ENCODE data around the gene HES2. TPM values are rescaled to one million over a fixed set of nuclear protein-coding genes. Genes with fewer than 3 reads are reported as not detected.

Gene HES2, protein sequence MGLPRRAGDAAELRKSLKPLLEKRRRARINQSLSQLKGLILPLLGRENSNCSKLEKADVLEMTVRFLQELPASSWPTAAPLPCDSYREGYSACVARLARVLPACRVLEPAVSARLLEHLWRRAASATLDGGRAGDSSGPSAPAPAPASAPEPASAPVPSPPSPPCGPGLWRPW
- total RNA-seq (2022; extraction: Qiagen RNA extraction; ENCODE audit: low read depth), result 2.2 to 5.3 TPM (median 4.2 TPM) in 5 replicates

DNA sequence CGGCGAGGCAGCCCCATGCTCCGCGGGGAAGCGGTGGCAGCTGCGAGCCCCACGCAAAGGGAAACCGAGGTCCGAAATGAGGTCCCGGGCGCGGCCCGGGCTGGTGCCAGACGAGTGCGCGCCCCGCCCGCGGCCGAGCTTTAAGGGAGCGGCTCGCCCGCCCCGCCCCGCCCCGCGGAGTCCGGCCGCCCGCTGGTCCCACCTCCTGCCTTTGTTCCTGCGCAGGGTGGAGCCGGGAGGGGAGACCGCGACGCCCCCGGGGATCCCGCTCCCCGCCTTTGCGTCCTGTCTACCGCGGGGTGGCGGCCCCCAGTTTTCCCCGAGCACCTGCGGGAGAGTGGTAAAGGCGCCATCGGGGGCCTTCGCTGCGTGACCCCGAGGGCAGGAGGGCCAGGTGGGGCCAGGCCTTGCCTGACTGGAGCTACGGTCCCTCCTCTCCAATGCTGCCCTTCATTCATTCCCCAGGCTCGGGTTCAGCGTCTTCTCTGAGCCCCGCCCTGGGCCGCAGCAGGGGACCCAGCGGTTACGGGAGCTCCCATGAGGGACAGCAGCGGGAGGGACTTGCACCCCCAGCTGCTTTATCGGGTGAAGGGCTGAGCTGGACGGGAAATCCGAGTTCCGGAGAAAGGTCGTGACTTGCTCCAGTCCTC lies at the start of gene HES2:
Gene HES2 (minus strand): TSS at position 116 of the 650 bp plus-strand sequence. CDS start 99 bp downstream, at position 17.

DNA sequence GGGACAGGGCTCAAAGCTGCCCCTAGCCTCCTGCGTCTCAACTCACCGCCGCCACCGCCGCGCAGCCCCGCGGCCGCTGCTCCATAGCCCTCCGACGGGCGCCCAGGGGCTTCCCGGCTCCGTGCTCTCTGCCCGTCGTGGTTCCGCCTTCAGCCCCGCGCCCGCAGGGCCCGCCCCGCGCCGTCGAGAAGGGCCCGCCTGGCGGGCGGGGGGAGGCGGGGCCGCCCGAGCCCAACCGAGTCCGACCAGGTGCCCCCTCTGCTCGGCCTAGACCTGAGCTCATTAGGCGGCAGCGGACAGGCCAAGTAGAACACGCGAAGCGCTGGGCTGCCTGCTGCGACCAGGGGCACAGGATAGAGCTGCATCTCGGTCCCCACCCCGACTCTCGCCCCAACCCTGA lies 46.3 kb upstream of the HES2 start, which contains the start of gene TNFRSF25:
Gene TNFRSF25 (minus strand): TSS at position 151 of the 400 bp plus-strand sequence. CDS start 66 bp downstream, at position 85.

DNA sequence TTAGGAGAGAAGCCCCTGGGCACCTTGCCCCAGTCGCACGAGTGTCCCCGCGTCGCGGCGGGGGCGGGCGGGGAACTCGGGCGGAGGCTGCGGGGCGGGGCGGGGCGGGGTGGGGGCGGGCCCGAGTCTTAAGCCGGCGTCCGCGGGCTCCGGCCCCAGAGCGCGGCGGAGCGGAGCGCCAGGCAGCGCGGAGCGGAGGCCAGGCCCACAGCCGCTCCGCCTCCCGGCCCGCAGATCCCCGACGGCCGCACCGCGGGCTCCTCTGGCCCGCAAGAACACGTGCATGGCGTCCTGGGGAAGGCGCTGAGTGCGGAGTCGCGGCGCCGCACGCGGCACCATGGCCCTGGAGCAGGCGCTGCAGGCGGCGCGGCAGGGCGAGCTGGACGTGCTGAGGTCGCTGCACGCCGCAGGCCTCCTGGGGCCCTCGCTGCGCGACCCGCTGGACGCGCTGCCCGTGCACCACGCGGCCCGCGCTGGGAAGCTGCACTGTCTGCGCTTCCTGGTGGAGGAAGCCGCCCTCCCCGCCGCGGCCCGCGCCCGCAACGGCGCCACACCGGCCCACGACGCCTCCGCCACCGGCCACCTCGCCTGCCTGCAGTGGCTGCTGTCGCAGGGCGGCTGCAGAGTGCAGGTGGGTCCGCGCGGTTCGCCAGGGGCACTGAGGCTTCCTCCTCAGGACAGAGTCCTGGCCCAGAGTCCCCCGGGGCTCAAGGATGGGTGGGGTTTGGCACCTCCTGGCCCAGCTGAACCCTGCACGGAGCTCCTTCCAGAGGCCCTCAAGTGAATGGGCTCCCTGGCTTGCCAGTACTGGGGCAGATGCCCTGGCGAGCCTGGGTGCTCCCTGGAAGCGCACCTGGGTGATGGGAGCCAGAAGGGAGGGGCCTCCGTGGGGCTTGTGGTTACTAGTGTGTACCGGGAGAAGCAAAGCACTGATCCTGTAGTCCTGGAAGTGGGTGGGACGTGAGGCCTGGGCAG lies 5.2 kb upstream of the HES2 start, which contains the start of gene ESPN:
Gene ESPN (plus strand): TSS at position 158 of the 975 bp plus-strand sequence. CDS start 180 bp downstream, at position 338.

DNA sequence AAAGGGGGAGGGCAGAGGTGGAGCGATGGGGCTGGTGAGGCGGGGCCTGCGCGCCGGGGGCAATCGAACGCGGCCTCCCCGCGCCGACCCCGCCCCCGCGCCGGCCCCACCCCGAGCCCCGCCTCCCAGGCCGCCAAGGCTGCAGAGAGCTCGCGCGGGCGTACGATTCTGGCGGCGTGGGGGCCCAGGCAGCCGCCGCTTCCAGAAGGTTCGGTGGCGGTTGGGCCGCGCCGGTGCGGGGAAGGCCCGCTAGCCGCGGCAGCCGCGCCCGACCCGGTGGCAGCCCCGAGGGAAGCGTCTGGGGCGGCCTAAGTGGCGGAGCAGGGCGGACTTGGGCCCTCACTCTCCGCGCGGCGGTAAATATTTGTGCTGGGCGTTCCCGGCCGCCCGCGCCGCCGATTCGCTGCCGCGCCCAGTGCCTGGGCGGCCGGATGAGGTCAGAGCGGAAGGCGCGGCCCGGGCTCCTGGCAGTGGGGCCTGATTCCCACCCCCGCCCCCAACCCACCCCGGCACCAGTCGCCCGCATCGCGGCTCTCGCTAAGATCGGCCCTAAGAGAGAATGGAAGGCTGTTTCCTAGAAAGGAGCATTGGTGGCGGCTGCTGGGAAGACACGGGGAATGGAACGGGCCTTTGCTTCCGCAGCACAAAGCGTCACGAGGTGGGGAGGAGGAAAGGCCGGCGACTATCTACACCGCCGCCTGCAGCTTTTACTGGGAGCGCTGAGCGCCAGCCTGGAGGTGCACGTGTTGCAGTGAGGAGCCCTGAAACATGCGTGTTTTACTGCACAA lies 26.1 kb downstream of the HES2 start, which contains the start of gene ACOT7:
Gene ACOT7 (minus strand): TSS at position 368 of the 788 bp plus-strand sequence. CDS start 368 bp downstream, outside the sequence.

Other genes with a start within 250 kb of the HES2 start
- 0.90 to 1.4 TPM (median 1.3 TPM) in 5 replicates for gene CHD5, start 239.6 kb downstream of the HES2 start, total RNA-seq (2022; extraction: Qiagen RNA extraction; ENCODE audit: low read depth)
- gene RPL22, start 220.3 kb downstream of the HES2 start, total RNA-seq (2022; extraction: Qiagen RNA extraction; ENCODE audit: low read depth), result 386 to 657 TPM (median 438 TPM) in 5 replicates
- 7.9 to 22.6 TPM (median 13.3 TPM) in 5 replicates for gene RNF207, start 213.8 kb downstream of the HES2 start, total RNA-seq (2022; extraction: Qiagen RNA extraction; ENCODE audit: low read depth)
- gene ICMT, start 184.0 kb downstream of the HES2 start, total RNA-seq (2022; extraction: Qiagen RNA extraction; ENCODE audit: low read depth), result 47.3 to 63.4 TPM (median 58.1 TPM) in 5 replicates
- gene HES3, start 175.7 kb downstream of the HES2 start, total RNA-seq (2022; extraction: Qiagen RNA extraction; ENCODE audit: low read depth), result not detected in 5 replicates
- 1.3 to 2.6 TPM (median 2.0 TPM) in 5 replicates for gene GPR153, start 158.8 kb downstream of the HES2 start, total RNA-seq (2022; extraction: Qiagen RNA extraction; ENCODE audit: low read depth)
- 45.4 to 93.5 TPM (median 86.6 TPM) in 5 replicates for gene ACOT7, start 26.2 kb downstream of the HES2 start, total RNA-seq (2022; extraction: Qiagen RNA extraction; ENCODE audit: low read depth)
- 0.17 to 0.54 TPM (median 0.40 TPM) in 4 of 5 replicates, not detected in the other for gene ESPN, start 4.9 kb upstream of the HES2 start, total RNA-seq (2022; extraction: Qiagen RNA extraction; ENCODE audit: low read depth)
- 2.8 to 5.1 TPM (median 3.7 TPM) in 5 replicates for gene TNFRSF25, start 46.3 kb upstream of the HES2 start, total RNA-seq (2022; extraction: Qiagen RNA extraction; ENCODE audit: low read depth)
- gene PLEKHG5, start 71.7 kb upstream of the HES2 start, total RNA-seq (2022; extraction: Qiagen RNA extraction; ENCODE audit: low read depth), result 1.8 to 5.2 TPM (median 3.3 TPM) in 5 replicates
- gene NOL9, start 134.6 kb upstream of the HES2 start, total RNA-seq (2022; extraction: Qiagen RNA extraction; ENCODE audit: low read depth), result 3.4 to 4.9 TPM (median 4.0 TPM) in 5 replicates
- gene TAS1R1, start 135.4 kb upstream of the HES2 start, total RNA-seq (2022; extraction: Qiagen RNA extraction; ENCODE audit: low read depth), result not detected in 5 replicates
- 11.3 to 18.0 TPM (median 16.1 TPM) in 5 replicates for gene ZBTB48, start 160.1 kb upstream of the HES2 start, total RNA-seq (2022; extraction: Qiagen RNA extraction; ENCODE audit: low read depth)
- 12.5 to 27.4 TPM (median 23.8 TPM) in 5 replicates for gene KLHL21, start 182.9 kb upstream of the HES2 start, total RNA-seq (2022; extraction: Qiagen RNA extraction; ENCODE audit: low read depth)
- gene PHF13, start 193.8 kb upstream of the HES2 start, total RNA-seq (2022; extraction: Qiagen RNA extraction; ENCODE audit: low read depth), result 7.4 to 10.0 TPM (median 9.2 TPM) in 5 replicates
- gene THAP3, start 204.9 kb upstream of the HES2 start, total RNA-seq (2022; extraction: Qiagen RNA extraction; ENCODE audit: low read depth), result 10.2 to 18.2 TPM (median 15.6 TPM) in 5 replicates